Mucosa of descending colon (tissue), 3 donors: Measurements from ENCODE around the gene PLS1. TPM values are rescaled to one million over a fixed set of nuclear protein-coding genes. Genes with fewer than 3 reads are reported as not detected.

ENCODE experiments used
- ATAC-seq: fragments of 200-7000 bp; cut with Tn5 transposase; one replicate; pipeline ENCODE4 v1.9.1; 2020; ENCODE audit warnings: mild to moderate bottlenecking, moderate library complexity
- DNase-seq, 3 donors: peaks; one replicate each; pipeline ENCODE4 v3.0.0-alpha.2; 2020
- H3K36me3 ChIP-seq: fragments of 200-600 bp; one replicate; pipeline ENCODE4 v1.8.0; 2021; ENCODE audit warnings: low read depth, mild to moderate bottlenecking
- H3K4me1 ChIP-seq: fragments of 200-600 bp; one replicate; pipeline ENCODE4 v1.8.0; 2021; ENCODE audit warnings: low read depth, mild to moderate bottlenecking
- H3K4me3 ChIP-seq: fragments of 200-600 bp; one replicate; pipeline ENCODE4 v1.8.0; 2021; ENCODE audit warnings: mild to moderate bottlenecking
- H3K9me3 ChIP-seq: fragments of 200-600 bp; one replicate; pipeline ENCODE4 v1.8.0; 2021; ENCODE audit warnings: mild to moderate bottlenecking
- intact Hi-C, 2 donors: fragments of 100-400 bp; cut with DNase I in 1 of 2; cut with micrococcal nuclease in 1 of 2; formaldehyde crosslinking; loops; one replicate each; pipeline versions ENCODE4 v1.11.0 to v1.11.1; 2022; cut with DNase I, micrococcal nuclease
- total RNA-seq, 3 donors: library from RNA; stranded (reverse); fragmentation: NEBNext Ultra II Directional in 2 of 3; extraction: Animal tissue kit (Norgen Biotek cat#: 25700) in 2 of 3; gene quantifications; one replicate each; pipeline versions ENCODE4 v1.2.1 to v1.2.4, GENCODE V29; 2021 to 2023
- TF ChIP-seq, protein P1 (sequence below): fragments of 200-600 bp; IDR thresholded peaks from one replicate; pipeline ENCODE4 v1.8.0; 2022; ENCODE audit warnings: antibody characterized with exemption, mild to moderate bottlenecking
- donor health status: DM: no; HTN: no; CAD: no; lungs with moderate emphysema.
- donor health status: DM: no; HTN: no; CAD: no.
- donor health status: DM: no; HTN: yes; CAD: no.

The PLS1 gene
- total RNA-seq, 3 donors from 2014 or later, result 235 to 448 (median 442) TPM

DNA sequence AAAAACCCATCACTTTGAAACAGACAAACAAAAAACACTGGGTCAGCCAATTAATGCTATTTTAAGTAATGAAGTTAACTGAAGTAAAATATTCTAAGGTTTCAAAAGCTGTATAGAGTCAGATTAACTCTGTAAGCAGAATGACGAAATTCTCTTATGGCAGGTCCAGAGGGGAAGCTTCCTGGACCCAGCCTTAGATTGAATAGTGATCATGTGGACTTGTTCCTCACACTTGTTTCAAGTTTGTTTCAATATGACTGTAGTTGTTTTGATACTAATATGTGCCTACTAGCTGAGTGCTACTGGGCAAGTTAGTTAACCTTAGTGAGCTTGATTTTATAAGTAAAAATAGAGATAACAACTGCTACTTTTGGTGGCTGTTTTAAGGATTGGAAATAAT, 32.6 kb downstream of the PLS1 start:
- no peaks in the 10 kb centered on the region for H3K36me3 ChIP-seq
- no peak overlapping the region for H3K4me3 ChIP-seq
- H3K9me3 ChIP-seq, result no peaks in the 10 kb centered on the region
- ATAC-seq (no peak), DNase-seq (no peak)
- intact Hi-C loops, result no loop called here
- TF ChIP-seq, protein P1, sequence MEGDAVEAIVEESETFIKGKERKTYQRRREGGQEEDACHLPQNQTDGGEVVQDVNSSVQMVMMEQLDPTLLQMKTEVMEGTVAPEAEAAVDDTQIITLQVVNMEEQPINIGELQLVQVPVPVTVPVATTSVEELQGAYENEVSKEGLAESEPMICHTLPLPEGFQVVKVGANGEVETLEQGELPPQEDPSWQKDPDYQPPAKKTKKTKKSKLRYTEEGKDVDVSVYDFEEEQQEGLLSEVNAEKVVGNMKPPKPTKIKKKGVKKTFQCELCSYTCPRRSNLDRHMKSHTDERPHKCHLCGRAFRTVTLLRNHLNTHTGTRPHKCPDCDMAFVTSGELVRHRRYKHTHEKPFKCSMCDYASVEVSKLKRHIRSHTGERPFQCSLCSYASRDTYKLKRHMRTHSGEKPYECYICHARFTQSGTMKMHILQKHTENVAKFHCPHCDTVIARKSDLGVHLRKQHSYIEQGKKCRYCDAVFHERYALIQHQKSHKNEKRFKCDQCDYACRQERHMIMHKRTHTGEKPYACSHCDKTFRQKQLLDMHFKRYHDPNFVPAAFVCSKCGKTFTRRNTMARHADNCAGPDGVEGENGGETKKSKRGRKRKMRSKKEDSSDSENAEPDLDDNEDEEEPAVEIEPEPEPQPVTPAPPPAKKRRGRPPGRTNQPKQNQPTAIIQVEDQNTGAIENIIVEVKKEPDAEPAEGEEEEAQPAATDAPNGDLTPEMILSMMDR, result no peak
- peaks cover 13% of the 10 kb centered on the region for H3K4me1 ChIP-seq

DNA sequence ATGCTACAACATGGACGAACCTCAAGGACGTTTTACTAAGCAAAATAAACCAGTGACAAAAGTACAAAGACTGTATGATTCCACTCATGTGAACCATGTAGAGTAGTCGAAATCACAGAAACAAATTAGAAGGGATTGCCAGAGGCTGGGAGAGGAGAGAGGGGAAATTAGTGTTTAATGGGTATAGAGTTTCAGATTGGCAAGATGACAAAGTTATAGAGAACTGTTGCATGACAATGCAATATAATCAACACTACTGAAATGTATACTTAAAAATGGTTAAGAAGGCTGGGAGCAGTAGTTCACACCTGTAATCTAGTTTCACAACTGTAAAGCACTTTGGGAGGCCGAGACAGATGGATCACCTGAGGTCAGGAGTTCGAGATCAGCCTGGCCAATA, 36.9 kb downstream of the PLS1 start:
- TF ChIP-seq, protein P1, result no peak
- Histone ChIP-seq H3K36me3 (no peaks in the 10 kb centered on the region), H3K4me3 (no peak overlapping the region), H3K4me1 (peaks cover 8% of the 10 kb centered on the region), H3K9me3 (no peaks in the 10 kb centered on the region)
- DNase-seq, result no peak
- peak; percentile 37 for ATAC-seq
- intact Hi-C loops, result no loop called here

DNA sequence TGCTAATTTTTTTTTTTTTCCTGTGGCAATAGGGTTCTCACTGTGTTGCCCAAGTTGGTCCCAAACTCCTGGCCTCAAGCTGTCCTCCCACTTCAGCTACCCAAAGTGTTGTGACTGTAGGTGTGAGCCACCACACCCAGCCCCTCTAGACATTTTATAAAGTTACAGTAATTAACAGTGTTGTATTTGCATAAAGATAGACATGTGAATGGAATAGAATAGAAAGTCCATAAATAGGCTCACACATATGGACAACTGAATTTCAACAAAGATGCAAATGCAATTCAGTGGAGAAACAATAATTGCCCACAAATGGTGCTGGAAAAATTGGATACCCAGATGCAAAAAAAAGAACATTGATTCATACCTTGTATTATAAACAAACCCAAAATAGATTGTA, 39.9 kb downstream of the PLS1 start:
- Histone ChIP-seq H3K4me1 (peaks cover 8% of the 10 kb centered on the region), H3K4me3 (no peak overlapping the region), H3K36me3 (no peaks in the 10 kb centered on the region), H3K9me3 (no peaks in the 10 kb centered on the region)
- no peak for DNase-seq
- no peak for ATAC-seq
- TF ChIP-seq, protein P1, result no peak
- intact Hi-C loops, result no loop called here

DNA sequence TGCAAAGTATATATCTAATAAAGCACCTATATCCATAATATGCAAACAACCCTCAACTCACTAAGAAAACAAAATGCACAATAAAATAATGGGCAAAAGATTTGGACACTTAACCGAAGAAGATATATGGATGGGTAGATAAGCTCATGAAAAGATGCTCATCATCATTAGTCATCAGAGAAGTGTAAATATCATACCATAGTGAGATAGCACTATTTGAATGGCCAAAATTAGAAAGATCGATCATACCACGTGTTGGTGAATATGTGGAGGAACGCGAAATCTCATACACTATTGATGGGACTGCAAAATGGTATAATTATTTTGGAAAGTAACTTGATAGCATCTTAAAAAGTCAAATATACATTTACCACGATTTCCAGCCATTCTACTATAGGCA, 40.5 kb downstream of the PLS1 start:
- DNase-seq, result no peak
- no peak for ATAC-seq
- Histone ChIP-seq H3K4me1 (peaks cover 8% of the 10 kb centered on the region), H3K9me3 (no peaks in the 10 kb centered on the region), H3K4me3 (no peak overlapping the region), H3K36me3 (no peaks in the 10 kb centered on the region)
- intact Hi-C loops, result no loop called here
- TF ChIP-seq, protein P1, result no peak

DNA sequence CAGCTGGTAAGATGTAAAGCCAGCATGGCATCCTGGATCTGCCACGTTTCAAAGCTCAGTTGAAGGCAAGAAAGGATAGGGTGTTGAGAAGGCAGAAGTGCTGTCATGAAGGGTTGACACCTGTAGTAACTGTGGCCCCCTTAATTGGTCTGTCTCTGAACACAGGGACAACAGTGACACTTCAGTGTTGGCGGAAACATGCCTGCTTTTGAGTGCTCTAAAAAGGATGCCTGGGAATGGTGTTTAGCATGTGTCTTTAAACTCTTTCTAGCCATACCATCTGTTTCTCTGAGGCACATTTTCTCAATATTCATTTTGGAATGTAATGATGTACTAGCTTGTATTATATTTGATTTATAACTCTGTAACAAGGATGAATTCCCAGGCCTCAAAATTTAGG, 42.1 kb downstream of the PLS1 start:
- Histone ChIP-seq H3K36me3 (no peaks in the 10 kb centered on the region), H3K4me1 (peaks cover 6% of the 10 kb centered on the region), H3K4me3 (no peak overlapping the region), H3K9me3 (no peaks in the 10 kb centered on the region)
- DNase-seq, result no peak
- intact Hi-C loops, result no loop called here
- TF ChIP-seq, protein P1, result no peak
- no peak for ATAC-seq

DNA sequence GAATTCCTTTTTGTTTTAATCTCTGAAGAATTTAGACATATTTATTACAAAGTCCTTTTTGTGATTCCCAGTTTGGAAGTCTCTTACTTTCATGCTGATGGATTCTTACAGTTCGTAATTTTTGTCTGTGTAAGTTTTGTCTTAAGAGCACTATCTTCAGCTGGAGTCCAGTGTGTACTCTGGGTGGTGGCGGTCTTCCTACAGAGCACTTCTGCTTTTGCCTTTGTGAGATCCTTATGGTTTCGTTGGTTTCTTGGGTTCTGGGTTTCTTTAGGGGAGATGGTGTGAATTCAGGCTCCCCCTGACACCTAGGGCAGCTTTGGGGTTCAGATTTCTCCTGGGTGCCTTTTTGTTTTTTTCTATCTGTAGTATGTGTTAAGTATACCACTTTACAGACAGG, 45.3 kb downstream of the PLS1 start:
- Histone ChIP-seq H3K4me3 (no peak overlapping the region), H3K36me3 (no peaks in the 10 kb centered on the region), H3K9me3 (no peaks in the 10 kb centered on the region), H3K4me1 (peaks cover 9% of the 10 kb centered on the region)
- DNase-seq, result no peak
- no peak for ATAC-seq
- TF ChIP-seq, protein P1, result no peak
- intact Hi-C loops, result no loop called here
